BJ (cell line): ENCODE data around the gene SORBS2. TPM values are rescaled to one million over a fixed set of nuclear protein-coding genes. Genes with fewer than 3 reads are reported as not detected.

Source experiments
- CTCF ChIA-PET: fragments of 350-600 bp; formaldehyde crosslinking; extraction: SDS; loops from one replicate; lab custom pipeline; 2021; ENCODE audit warnings: antibody characterized with exemption, inconsistent platforms; lab: Yijun Ruan, JAX
- POLR2A ChIA-PET: fragments of 300-600 bp; sonication (Branson Sonifier 250); formaldehyde crosslinking; extraction: SDS; loops from one replicate; lab custom pipeline; 2021; ENCODE audit warnings: antibody characterized with exemption; lab: Charles Lee
- DNase-seq: peaks from one replicate; pipeline ENCODE4 v3.0.0-alpha.2; 2011; ENCODE audit warnings: low read depth
- H3K27me3 ChIP-seq: 2 replicates; pipeline ENCODE4 v1.6.0; 2011; ENCODE audit warnings: low read length; ENCODE audit not compliant: control insufficient read depth, insufficient read depth
- H3K36me3 ChIP-seq: 2 replicates; pipeline ENCODE4 v1.5.1; 2011; ENCODE audit warnings: low read length; ENCODE audit not compliant: control insufficient read depth, insufficient read depth
- H3K4me3 ChIP-seq: 2 replicates; pipeline ENCODE4 v1.5.1; 2011; ENCODE audit warnings: low read depth, mild to moderate bottlenecking, control low read depth, low read length
- CTCF ChIP-seq: IDR thresholded peaks from 2 replicates; pipeline ENCODE4 v1.5.1; 2011; ENCODE audit warnings: low read depth, mild to moderate bottlenecking, control low read depth, inconsistent platforms, low read length, moderate library complexity; ENCODE audit not compliant: insufficient read depth
- polyA plus RNA-seq: library from polyadenylated mRNA; depleted of rRNA; stranded (reverse); fragments of >200 nt; gene quantifications from 2 replicates; pipeline ENCODE4 v1.2.3, GENCODE V29; 2011

The SORBS2 gene
- polyA plus RNA-seq, 1 experiment, result 9.1 TPM

- POLR2A ChIA-PET, result no interaction called here
- no peak for TF ChIP-seq CTCF
- CTCF ChIA-PET, result interaction anchor here (1.3 kb wide), 1 partner anchor 11 kb away, joined by 4 read pairs; no protein-coding TSS in a partner anchor
- no peak overlapping the region for H3K4me3 ChIP-seq
- H3K36me3 ChIP-seq, result no peaks in the 10 kb centered on the region
- no peaks in the 10 kb centered on the region for H3K27me3 ChIP-seq
- DNase-seq, result no peak
Observed at GRCh38 chr4:185681604-185682003, 130.4 kb downstream of the SORBS2 start.

GRCh38 chr4:185680617-185681016, 131.4 kb downstream of the SORBS2 start:
- CTCF ChIA-PET, result no interaction called here
- H3K27me3 ChIP-seq, result no peaks in the 10 kb centered on the region

GRCh38 chr4:185679523-185679922, 132.5 kb downstream of the SORBS2 start:
- Histone ChIP-seq H3K4me3 (no peak overlapping the region), H3K27me3 (no peaks in the 10 kb centered on the region), H3K36me3 (no peaks in the 10 kb centered on the region)
- no peak for DNase-seq
- ChIA-PET CTCF (no interaction called here), POLR2A (no interaction called here)
- TF ChIP-seq CTCF, result no peak

More at GRCh38 chr4:185680617-185681016, 131.4 kb downstream of the SORBS2 start:
- TF ChIP-seq CTCF, result no peak
- no peak overlapping the region for H3K4me3 ChIP-seq
- H3K36me3 ChIP-seq, result no peaks in the 10 kb centered on the region
- POLR2A ChIA-PET, result no interaction called here
- no peak for DNase-seq

GRCh38 chr4:185677637-185678314, 134.2 kb downstream of the SORBS2 start:
- CTCF ChIA-PET, result interaction anchor here (0.8 kb wide), 1 partner anchor 37 kb away, joined by 3 read pairs; no protein-coding TSS in a partner anchor

GRCh38 chr4:185672618-185673017, 139.4 kb downstream of the SORBS2 start:
- ChIA-PET POLR2A (no interaction called here), CTCF (no interaction called here)
- H3K4me3 ChIP-seq, result no peak overlapping the region
- H3K27me3 ChIP-seq, result no peaks in the 10 kb centered on the region
- no peaks in the 10 kb centered on the region for H3K36me3 ChIP-seq
- DNase-seq, result no peak
- TF ChIP-seq CTCF, result no peak

More at GRCh38 chr4:185677637-185678314, 134.2 kb downstream of the SORBS2 start:
- TF ChIP-seq CTCF, result no peak
- POLR2A ChIA-PET, result no interaction called here
- Histone ChIP-seq H3K27me3 (no peaks in the 10 kb centered on the region), H3K4me3 (no peak overlapping the region), H3K36me3 (no peaks in the 10 kb centered on the region)
- DNase-seq, result no peak
